HepG2 (cell line): Measurements from ENCODE around the gene ACTR1A. TPM values are rescaled to one million over a fixed set of nuclear protein-coding genes. Genes with fewer than 3 reads are reported as not detected.
A peak's percentile ranks its signal among the peaks of the same experiment; 100 is the strongest.

Experiments
- BRCA1 ChIP-seq: sonication (generic); formaldehyde crosslinking; IDR thresholded peaks from 2 replicates; pipeline ENCODE4 v1.4.0; 2020; ENCODE audit warnings: missing genetic modification reagents
- HIVEP1 ChIP-seq: sonication (generic); formaldehyde crosslinking; IDR thresholded peaks from 2 replicates; pipeline ENCODE4 v1.4.0; 2020; ENCODE audit warnings: mild to moderate bottlenecking, missing genetic modification reagents
- JUN ChIP-seq: sonication (generic); formaldehyde crosslinking; IDR thresholded peaks from 2 replicates; pipeline ENCODE4 v1.4.0; 2020; ENCODE audit warnings: mild to moderate bottlenecking, missing genetic modification reagents
- KDM5B ChIP-seq: sonication (generic); formaldehyde crosslinking; IDR thresholded peaks from 2 replicates; pipeline ENCODE4 v1.4.0; 2020; ENCODE audit warnings: missing genetic modification reagents, mild to moderate bottlenecking, borderline replicate concordance
- KLF15 ChIP-seq: sonication (generic); formaldehyde crosslinking; IDR thresholded peaks from 2 replicates; pipeline ENCODE4 v1.8.1; 2023; ENCODE audit warnings: borderline replicate concordance, mild to moderate bottlenecking, inconsistent platforms, missing genetic modification reagents, mixed read lengths
- PTBP1 ChIP-seq: fragments of 200-400 bp; formaldehyde crosslinking; IDR thresholded peaks from 2 replicates; pipeline ENCODE4 v1.6.1; 2018; ENCODE audit warnings: low read length, low read depth; ENCODE audit not compliant: poor library complexity, severe bottlenecking
- ZNF292 ChIP-seq: sonication (generic); formaldehyde crosslinking; IDR thresholded peaks from 2 replicates; pipeline ENCODE4 v1.8.1; 2022; ENCODE audit warnings: mild to moderate bottlenecking, low read depth, missing genetic modification reagents, borderline replicate concordance
- ZNF546 ChIP-seq: sonication (generic); formaldehyde crosslinking; conservative IDR thresholded peaks from 2 replicates; pipeline ENCODE4 v1.8.1; 2023; ENCODE audit warnings: mild to moderate bottlenecking, missing genetic modification reagents
- ZSCAN22 ChIP-seq: sonication (generic); formaldehyde crosslinking; IDR thresholded peaks from 2 replicates; pipeline ENCODE4 v1.4.0; 2020; ENCODE audit warnings: mild to moderate bottlenecking, missing genetic modification reagents
- polyA plus RNA-seq, 8 experiments: library from polyadenylated mRNA; depleted of rRNA in 3 of 8; stranded (reverse) in 7 of 8; unstranded in 1 of 8; fragments of >200 nt; fragmentation: Illumina TruSeq in 4 of 8; extraction: Trizol in 4 of 8; gene quantifications; 2 replicates each; pipeline versions ENCODE4 v1.2.1 to v1.2.3, GENCODE V29; 2011 to 2016; ENCODE audit warnings: low read depth in 4 of 8, missing spikeins in 1 of 8, mixed read lengths in 1 of 8; ENCODE audit not compliant: insufficient read depth in 1 of 8
- total RNA-seq, 5 experiments: library from RNA; depleted of rRNA; stranded (reverse); fragments of >200 nt; fragmentation: Illumina TruSeq; extraction: Trizol; gene quantifications; 2 replicates each; pipeline ENCODE4 v1.2.3, GENCODE V29; 2016; ENCODE audit warnings: low read depth in 1 of 5
- TF ChIP-seq, protein P1 (sequence below): IDR thresholded peaks from 2 replicates; pipeline ENCODE4 v1.4.0; 2020; ENCODE audit warnings: mild to moderate bottlenecking, missing genetic modification reagents
- TF ChIP-seq, protein P2 (sequence below): sonication (generic); formaldehyde crosslinking; IDR thresholded peaks from 2 replicates; pipeline ENCODE4 v1.5.0; 2020; ENCODE audit warnings: missing genetic modification reagents, mild to moderate bottlenecking, borderline replicate concordance
- TF ChIP-seq, protein P3 (sequence below): sonication (generic); formaldehyde crosslinking; IDR thresholded peaks from 2 replicates; pipeline ENCODE4 v1.8.0; 2022; ENCODE audit warnings: mild to moderate bottlenecking, missing genetic modification reagents; ENCODE audit not compliant: insufficient replicate concordance
- TF ChIP-seq, protein P4 (sequence below): sonication (generic); formaldehyde crosslinking; IDR thresholded peaks from 2 replicates; pipeline ENCODE4 v1.9.0; 2022; ENCODE audit warnings: missing genetic modification reagents, mild to moderate bottlenecking, borderline replicate concordance
- TF ChIP-seq, protein P5 (sequence below): sonication (generic); formaldehyde crosslinking; IDR thresholded peaks from 2 replicates; pipeline ENCODE4 v1.8.1; 2023; ENCODE audit warnings: mild to moderate bottlenecking, moderate library complexity, missing genetic modification reagents
- TF ChIP-seq, protein P6 (sequence below): sonication (generic); formaldehyde crosslinking; IDR thresholded peaks from 2 replicates; pipeline ENCODE4 v1.4.0; 2020; ENCODE audit warnings: mild to moderate bottlenecking, missing genetic modification reagents

The ACTR1A gene
- total and polyA plus RNA-seq, 2 of the 13 experiments (the other 11 are each of a cell fraction or from before 2014, with no cell fraction given): 59.6 to 62.8 TPM

DNA sequence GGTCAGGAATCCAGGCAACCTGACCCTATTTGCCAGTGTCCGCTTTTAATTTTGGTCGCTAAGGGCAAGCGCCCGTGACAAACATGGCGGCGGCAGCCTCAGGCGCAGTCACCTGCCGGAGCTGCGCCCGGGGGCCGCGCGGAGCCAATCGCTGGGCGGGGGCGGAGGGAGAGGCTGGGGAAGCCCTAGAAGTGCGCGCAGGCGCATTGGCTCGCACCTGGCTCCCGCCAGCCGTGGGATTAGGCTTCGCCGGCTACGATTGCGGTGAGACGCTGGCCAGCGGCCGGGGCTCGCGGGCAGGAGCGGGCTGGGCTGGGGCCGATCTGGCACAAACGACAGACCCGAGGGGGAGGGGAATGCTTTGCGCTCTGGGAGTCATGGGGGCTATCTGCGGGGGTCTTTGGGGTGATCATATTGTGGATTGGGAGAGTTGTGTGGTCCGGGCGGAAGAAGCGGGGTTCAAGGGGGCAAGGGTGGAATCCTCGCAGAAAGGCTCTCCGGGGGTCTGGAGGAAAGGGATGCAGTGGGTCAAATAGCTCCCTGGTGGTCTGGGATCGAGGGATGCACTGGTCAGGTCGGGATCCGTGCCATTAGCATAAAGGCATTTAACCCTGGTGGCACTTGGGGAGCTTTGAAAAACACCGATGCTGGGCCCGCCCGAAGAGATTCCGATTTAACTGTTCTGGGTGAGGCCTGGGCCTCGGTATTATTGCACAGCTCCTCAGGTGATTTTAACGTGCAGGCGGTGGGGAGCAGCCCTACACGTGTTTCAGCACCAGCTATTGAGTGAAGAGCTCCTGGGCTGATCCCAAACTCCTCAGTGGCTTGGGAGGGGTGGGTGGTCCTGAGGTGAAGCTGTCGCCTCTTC, 41.1 kb downstream of the ACTR1A start (continued):
- TF ChIP-seq, protein P1, sequence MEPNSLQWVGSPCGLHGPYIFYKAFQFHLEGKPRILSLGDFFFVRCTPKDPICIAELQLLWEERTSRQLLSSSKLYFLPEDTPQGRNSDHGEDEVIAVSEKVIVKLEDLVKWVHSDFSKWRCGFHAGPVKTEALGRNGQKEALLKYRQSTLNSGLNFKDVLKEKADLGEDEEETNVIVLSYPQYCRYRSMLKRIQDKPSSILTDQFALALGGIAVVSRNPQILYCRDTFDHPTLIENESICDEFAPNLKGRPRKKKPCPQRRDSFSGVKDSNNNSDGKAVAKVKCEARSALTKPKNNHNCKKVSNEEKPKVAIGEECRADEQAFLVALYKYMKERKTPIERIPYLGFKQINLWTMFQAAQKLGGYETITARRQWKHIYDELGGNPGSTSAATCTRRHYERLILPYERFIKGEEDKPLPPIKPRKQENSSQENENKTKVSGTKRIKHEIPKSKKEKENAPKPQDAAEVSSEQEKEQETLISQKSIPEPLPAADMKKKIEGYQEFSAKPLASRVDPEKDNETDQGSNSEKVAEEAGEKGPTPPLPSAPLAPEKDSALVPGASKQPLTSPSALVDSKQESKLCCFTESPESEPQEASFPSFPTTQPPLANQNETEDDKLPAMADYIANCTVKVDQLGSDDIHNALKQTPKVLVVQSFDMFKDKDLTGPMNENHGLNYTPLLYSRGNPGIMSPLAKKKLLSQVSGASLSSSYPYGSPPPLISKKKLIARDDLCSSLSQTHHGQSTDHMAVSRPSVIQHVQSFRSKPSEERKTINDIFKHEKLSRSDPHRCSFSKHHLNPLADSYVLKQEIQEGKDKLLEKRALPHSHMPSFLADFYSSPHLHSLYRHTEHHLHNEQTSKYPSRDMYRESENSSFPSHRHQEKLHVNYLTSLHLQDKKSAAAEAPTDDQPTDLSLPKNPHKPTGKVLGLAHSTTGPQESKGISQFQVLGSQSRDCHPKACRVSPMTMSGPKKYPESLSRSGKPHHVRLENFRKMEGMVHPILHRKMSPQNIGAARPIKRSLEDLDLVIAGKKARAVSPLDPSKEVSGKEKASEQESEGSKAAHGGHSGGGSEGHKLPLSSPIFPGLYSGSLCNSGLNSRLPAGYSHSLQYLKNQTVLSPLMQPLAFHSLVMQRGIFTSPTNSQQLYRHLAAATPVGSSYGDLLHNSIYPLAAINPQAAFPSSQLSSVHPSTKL: peak; percentile 32; the same call in 1 of the 2 replicates
- TF ChIP-seq ZNF546 (no peak), ZNF292 (CRISPR knock-in tag) (no peak), PTBP1 (no peak), HIVEP1 (CRISPR knock-in tag) (peak; percentile 98), BRCA1 (CRISPR knock-in tag) (no peak), JUN (no peak), KDM5B (CRISPR knock-in tag) (peak; percentile 39; the same call in 1 of the 2 replicates), ZSCAN22 (no peak), KLF15 (CRISPR knock-in tag) (no peak)
- TF ChIP-seq, protein P2, sequence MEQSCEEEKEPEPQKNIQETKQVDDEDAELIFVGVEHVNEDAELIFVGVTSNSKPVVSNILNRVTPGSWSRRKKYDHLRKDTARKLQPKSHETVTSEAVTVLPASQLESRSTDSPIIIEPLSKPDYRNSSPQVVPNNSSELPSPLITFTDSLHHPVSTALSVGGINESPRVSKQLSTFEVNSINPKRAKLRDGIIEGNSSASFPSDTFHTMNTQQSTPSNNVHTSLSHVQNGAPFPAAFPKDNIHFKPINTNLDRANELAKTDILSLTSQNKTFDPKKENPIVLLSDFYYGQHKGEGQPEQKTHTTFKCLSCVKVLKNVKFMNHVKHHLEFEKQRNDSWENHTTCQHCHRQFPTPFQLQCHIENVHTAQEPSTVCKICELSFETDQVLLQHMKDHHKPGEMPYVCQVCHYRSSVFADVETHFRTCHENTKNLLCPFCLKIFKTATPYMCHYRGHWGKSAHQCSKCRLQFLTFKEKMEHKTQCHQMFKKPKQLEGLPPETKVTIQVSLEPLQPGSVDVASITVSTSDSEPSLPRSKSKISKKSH (CRISPR knock-in tag): no peak; the same call in 1 of the 2 replicates
- TF ChIP-seq, protein P3, sequence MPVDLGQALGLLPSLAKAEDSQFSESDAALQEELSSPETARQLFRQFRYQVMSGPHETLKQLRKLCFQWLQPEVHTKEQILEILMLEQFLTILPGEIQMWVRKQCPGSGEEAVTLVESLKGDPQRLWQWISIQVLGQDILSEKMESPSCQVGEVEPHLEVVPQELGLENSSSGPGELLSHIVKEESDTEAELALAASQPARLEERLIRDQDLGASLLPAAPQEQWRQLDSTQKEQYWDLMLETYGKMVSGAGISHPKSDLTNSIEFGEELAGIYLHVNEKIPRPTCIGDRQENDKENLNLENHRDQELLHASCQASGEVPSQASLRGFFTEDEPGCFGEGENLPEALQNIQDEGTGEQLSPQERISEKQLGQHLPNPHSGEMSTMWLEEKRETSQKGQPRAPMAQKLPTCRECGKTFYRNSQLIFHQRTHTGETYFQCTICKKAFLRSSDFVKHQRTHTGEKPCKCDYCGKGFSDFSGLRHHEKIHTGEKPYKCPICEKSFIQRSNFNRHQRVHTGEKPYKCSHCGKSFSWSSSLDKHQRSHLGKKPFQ (CRISPR knock-in tag): peak; percentile 37
- TF ChIP-seq, protein P4, sequence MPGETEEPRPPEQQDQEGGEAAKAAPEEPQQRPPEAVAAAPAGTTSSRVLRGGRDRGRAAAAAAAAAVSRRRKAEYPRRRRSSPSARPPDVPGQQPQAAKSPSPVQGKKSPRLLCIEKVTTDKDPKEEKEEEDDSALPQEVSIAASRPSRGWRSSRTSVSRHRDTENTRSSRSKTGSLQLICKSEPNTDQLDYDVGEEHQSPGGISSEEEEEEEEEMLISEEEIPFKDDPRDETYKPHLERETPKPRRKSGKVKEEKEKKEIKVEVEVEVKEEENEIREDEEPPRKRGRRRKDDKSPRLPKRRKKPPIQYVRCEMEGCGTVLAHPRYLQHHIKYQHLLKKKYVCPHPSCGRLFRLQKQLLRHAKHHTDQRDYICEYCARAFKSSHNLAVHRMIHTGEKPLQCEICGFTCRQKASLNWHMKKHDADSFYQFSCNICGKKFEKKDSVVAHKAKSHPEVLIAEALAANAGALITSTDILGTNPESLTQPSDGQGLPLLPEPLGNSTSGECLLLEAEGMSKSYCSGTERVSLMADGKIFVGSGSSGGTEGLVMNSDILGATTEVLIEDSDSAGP: peak; percentile 65; the same call in 1 of the 2 replicates
- TF ChIP-seq, protein P5, sequence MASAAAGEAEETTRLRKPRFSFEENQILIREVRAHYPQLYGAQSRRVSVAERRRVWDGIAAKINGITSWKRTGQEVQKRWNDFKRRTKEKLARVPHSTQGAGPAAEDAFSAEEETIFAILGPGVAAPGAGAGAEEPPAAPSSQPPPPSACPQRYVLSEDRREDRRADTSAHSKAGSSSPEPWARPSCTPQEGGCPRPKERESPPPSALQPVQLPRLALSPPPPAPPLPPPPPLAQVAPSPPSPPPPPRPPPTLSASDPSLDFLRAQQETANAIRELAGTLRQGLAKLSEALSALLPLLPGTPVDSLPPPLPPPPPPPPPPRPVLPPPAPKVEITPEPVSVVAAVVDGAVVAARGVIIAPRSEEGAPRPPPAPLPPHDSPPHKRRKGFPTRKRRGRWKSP: peak; percentile 73
- TF ChIP-seq, protein P6, sequence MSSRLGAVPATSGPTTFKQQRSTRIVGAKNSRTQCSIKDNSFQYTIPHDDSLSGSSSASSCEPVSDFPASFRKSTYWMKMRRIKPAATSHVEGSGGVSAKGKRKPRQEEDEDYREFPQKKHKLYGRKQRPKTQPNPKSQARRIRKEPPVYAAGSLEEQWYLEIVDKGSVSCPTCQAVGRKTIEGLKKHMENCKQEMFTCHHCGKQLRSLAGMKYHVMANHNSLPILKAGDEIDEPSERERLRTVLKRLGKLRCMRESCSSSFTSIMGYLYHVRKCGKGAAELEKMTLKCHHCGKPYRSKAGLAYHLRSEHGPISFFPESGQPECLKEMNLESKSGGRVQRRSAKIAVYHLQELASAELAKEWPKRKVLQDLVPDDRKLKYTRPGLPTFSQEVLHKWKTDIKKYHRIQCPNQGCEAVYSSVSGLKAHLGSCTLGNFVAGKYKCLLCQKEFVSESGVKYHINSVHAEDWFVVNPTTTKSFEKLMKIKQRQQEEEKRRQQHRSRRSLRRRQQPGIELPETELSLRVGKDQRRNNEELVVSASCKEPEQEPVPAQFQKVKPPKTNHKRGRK (CRISPR knock-in tag): no peak
